ENCODE measurements around the gene KRT33B.

The KRT33B gene

DNA sequence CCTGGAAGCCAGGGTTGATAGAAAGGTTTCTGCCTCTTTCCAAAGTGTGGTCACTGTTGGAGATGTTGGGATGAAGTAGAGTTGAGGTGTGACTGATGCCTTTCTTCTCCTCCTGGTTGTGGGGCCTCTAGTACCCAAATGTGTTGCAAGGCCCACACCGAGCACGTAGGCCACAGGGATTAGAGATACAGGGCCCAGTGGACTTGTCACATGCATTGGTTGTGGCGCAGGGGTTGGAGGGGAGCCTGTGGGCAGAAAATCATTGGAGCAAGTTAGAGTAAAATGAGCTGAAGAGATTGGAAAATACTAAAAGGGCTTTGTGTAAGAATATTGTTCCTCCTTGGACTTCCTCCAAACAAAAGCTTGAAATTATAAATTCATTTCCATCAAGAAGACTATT lies 23.6 kb downstream of the KRT33B start:
- DNase-seq = no peak

DNA sequence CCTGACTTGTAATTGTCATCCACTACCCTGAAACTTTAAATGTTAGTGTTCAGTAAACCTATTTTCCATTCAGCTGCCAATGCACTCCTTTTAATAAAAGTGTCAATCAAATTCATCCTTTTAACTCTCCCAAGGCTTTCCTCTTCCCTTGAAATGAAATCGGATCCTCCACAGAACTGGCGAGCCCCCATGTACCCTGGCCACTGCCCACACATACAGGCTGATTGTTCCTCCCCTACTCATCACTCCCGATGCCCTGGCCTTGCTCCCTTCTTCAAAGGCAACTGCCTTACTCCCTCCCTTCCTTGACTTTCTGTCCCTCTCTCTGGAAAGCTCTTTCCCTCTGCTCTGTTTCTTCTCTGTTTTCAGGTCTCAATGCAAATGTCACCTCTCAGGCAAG lies 26.6 kb downstream of the KRT33B start:
- no peak for DNase-seq

- no peak for DNase-seq
Observed at GRCh38 chr17:41340934-41341861, 28.4 kb downstream of the KRT33B start.

DNA sequence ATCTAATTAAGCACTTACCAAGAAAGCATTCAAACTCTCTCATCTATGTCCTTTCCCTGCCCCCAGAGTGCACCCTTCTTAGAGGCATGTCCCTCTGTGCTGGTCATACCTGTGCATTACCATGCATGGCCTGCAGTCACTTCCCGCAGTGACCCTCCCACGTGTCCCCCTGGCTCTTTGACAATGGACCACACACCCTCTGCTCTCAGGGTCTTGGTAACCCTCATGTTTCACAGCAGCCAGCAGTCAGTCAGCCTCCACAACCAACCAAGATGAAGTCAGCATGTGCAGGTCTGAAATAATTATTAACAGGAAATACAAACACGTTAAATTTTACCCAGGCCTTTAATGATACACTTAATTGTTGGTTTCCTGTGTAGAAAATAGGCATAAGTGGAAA lies 29.1 kb downstream of the KRT33B start:
- DNase-seq = no peak

- DNase-seq = no peak
Observed at GRCh38 chr17:41339571-41340172, 29.9 kb downstream of the KRT33B start.

DNA sequence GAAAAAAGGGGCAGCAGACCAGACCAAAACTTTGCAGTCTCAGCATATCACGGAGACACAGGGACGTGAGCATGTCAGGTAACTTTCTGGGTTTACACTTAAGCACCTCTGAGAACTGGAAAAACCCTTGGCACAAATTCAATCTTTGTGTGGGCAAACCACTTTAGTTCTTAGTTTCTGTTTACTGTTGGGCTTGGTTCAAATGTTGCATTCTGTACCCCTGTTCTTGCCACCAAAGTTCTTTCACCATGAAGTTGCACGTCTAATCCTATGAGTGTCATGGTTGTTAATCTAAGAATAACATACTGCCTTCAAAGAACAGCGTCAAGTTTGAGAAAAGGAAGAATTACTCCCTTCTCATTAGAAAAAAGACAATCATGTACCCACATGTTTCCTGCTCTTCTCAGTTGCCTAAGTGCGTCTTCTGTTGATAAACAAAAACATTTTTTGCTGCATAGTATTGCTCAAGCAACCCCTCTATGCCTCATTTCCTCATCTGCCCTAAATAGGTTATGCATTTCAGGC lies 30.6 kb downstream of the KRT33B start:
- DNase-seq = no peak

DNA sequence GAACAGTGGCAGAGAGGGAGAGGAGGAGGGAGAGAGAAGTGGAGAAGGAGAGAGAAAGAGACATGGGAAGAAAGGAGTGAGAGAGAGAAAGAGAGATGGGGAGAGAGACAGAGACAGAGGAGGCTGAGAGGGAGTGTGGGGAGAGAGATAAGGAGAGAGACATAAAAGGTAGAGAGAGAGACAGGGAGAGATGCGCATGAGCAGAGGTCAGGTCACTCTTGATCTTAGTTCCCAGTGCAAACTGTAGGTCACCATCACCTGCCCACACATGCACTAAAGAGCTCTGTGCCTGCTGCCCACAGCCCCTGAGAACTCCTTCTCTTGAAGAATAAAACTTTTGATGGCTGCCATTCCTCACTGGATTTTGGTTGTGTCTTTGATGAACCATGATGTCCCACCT lies 33.9 kb downstream of the KRT33B start:
- DNase-seq = no peak

DNA sequence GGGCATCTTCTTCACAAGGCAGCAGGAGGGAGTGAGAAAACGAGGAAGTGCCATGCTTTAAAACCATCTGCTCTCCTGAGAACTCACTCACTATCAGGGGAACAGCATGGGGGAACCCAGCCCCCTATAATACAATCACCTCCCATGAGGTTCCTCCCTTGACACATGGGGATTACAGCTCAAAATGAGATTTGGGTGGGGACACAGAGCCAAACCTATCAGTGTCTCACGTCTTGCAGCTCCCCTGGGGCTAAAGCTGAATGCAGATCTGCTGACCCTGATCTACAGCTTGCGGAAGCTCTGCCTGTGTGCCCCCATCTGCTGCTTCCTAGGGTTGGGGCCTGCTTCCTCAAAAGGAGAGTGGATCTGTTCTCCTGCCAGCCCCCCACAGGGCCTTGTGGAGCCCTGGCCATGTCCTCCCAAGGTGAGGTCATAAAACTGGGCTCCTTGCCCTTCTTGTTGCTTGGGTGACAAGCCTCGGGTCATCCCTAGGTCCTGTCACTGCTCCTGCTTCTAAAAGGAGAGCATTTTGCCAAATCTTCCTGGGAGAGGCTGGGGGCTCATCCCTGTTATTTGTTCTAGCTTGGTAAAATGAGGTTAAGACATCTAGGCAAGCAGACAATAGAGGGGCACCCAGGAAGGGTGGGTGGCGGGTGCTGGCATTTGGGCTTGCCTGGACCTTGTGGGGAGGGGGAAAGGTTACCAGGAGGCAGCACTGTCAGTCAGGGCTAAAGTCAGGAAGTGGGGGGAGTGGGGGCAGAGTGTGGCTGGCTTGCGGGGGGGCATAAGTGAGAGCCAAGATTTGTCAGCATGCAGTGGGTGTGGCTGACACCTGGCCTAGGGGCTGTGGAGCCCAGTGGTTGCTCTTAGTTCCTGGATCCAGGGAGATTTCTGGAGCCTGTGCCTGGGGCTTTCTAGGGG lies 35.0 kb downstream of the KRT33B start:
- DNase-seq = peak; percentile 60

- DNase-seq = no peak
Observed at GRCh38 chr17:41333836-41334235, 35.8 kb downstream of the KRT33B start.

DNA sequence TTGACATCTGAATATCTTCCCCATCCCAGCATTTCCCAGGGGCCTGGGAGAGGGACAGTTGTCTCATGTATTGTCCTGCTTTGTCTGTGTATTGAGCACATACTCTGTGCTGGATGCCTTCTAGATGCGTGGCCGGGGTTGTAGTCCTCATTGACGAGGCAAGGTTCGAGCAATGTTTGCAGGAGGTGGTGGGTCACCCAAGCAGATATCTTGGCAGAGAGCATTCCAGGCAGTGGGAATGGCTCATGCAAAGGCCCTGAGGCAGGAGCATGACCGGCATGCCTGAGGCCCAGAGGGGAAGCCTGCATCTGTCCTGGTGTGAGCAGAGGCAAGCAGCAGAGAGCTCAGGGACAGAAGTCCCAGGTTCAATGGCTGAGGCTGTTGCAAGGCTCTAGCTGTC lies 36.5 kb downstream of the KRT33B start:
- DNase-seq = no peak

DNA sequence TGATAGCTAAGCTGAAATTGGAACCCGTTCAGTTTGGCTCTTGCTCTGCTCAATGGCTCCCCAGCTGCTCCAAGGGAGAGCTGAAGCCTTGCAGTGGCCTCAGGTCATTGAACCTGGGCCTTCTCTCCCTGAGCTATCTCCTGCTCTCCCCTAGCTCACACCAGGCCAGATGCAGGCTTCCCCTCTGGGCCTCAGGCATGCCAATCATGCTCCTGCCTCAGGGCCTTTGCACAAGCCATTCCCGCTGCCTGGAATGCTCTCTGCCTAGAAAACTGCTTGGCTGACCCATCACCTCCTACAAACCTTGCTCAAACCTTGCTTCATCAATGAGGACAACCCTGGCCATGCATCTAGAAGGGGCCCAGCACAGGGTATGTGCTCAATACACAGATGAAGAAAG lies 37.4 kb downstream of the KRT33B start:
- no peak for DNase-seq

DNA sequence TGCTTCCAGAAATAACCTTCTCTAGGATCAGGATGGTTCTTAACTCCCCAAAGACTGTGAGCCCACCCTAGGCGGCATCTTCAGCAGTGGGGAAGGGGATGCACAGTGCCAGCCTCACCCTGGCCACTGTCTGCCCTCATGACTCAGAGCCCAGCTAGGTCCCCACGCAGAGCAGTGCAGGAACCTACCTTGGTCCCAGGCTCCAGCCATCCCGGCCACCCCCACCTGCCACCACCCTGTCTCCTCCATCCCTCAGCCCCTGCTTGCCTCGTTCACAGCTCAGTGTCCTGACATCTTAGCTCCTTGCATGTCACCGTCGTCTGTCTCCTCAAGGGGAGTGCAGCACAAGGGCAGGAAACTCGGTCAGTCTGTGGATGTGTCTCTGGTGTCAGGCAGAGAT lies 38.0 kb downstream of the KRT33B start:
- DNase-seq = no peak

DNA sequence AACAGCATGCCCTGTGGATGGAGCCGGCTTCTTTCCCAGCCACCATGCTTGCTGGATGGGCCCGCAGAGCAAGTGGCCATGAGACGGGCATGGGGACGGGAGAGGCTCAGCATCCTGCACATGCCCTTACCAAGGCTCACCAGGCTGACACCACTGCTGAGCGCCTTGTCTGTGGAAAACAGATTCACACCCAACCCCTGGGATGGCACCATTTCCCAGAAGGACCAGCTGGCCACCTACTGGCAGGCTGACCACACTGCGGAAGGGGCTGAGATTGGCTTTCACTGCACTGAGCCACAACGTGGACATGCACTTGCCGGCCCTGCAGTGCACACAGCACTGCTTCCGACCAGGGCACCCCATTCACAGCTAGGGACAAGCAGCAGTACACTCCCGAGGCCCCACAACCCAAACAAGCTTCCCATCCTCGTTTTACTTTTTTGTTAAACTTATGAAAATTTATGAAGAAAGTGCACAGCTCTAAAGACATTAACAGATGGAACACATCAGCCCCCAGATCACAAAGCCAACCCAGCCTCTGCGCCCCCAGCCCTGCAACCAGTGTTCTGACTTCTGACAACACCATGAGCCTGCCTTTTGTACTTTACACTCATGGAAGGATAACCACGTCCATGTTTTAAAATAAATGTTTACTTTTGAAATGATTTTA lies 40.2 kb downstream of the KRT33B start:
- DNase-seq = peak; percentile 22

DNA sequence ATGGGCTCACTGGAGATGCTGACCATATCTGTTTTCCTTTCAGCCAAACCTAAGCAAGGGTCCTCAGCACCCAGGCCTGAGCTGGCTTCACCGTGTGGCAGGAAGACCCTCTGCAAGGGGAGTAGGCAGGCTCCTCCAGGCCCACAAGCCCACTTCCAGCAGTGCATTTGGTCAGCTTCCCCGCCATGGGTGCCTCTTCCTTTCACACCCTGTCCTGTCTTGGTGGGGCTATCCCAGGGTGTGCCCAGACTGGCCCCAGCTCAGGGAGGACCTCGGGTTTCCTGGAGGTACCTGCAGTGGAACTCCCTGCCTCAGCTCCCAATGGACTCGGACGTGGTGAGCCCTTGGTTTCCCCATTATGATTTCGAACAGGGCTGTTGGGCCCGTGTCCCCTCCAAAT lies 41.4 kb downstream of the KRT33B start:
- DNase-seq = no peak

- DNase-seq = no peak
Observed at GRCh38 chr17:41327411-41328120, 42.0 kb downstream of the KRT33B start.

GRCh38 chr17:41326173-41327145 lies 43.2 kb downstream of the KRT33B start:
- no peak for DNase-seq

- no peak for DNase-seq
Observed at GRCh38 chr17:41325611-41326010, 44.0 kb downstream of the KRT33B start.

DNA sequence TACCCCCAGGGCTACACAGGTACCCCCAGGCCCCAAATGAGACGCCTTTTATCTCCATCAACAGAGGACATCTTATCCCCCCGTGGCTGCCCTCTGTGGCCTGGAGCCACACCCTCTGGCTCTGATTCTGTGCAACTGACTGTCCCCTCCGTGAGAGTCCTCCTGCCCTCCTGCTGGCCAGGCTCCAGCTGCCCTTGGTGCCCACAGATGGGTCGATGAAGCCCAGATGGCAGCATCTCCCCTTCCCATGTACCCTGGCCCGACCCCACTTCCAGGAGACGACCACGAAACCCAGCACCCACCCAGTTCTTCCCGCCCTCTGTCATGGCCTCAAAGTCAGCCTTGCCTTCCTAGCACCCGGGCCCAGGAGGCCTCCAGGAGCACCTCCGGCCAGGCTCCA lies 44.5 kb downstream of the KRT33B start:
- DNase-seq = no peak

GRCh38 chr17:41324180-41325075 lies 45.2 kb downstream of the KRT33B start:
- no peak for DNase-seq

Measured in NCI-H82 (cell line).